ENCODE results near the gene TMEM19.

TMEM19 gene

GRCh38 chr12:71685914-71686657 is at the start of gene TMEM19:
TMEM19 (plus strand) TSS chr12:71686082; CDS start chr12:71686681, 599 bp downstream.
- in situ Hi-C loops (cut with MboI; ENCODE audit: low sequenced_read_pairs), result no loop called here

DNA sequence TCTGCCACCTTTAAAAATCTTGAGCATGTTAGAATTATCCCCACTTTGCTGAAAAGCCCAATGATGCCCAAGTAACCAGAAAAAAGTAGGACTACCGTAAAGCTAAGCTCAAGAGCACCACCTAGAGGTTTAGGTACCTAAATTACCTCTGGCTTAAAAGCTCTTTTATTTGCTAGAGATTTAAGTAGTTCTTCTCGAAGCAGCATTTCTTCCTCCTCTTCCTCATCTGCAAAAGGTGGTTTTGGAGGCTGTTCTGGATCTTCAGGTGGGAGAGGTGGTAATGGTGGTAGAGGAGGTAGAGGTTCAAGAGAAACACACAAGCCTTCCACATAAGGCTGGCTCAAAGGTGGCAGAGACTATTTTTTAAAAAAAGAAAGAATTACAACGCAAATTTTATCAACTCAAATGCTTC is 49.2 kb upstream of the TMEM19 start:
- in situ Hi-C loops (cut with MboI; ENCODE audit: low sequenced_read_pairs), result no loop called here

DNA sequence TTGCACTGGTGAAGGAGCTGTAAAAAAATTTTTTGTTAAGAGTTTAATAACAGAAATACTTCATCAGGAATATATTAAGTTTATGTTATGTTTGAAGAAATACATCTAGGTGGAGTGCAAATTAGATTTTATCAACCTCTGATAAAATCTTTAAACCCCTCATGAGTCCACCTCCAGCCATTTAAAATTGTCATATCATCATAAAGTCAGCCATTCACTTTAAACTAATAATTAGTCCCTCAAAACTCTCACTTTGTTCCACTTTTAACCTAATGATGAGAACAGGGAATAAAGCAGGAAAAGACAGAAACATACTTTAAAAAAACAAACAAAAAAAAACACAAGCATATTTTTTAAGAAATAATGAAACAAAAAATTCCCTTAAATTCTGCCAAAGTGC is 47.4 kb upstream of the TMEM19 start:
- in situ Hi-C loops (cut with MboI; ENCODE audit: low sequenced_read_pairs), result no loop called here

GRCh38 chr12:71639341-71639760 is 46.5 kb upstream of the TMEM19 start:
- in situ Hi-C loops (cut with MboI; ENCODE audit: low sequenced_read_pairs), result no loop called here

GRCh38 chr12:71640316-71640715 is 45.6 kb upstream of the TMEM19 start:
- in situ Hi-C loops (cut with MboI; ENCODE audit: low sequenced_read_pairs), result no loop called here

DNA sequence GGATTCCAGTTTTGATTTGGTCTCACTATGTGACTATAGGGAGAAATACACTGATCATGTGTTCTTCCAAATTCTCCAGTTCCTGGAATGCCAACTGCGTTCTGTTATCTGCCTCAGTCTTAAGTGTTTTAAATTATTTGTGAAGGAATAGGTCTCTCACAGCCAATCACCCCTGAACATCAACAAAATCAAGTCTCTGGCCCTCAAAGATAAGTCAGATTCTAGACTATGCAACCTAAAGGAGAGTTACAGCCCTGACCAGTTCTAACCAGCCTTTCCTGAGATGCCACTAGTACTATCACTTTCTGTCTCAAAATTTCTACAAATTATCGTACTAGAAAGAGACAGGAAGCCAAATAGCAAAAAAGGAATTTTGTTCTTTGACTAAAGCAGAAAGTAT is 44.5 kb upstream of the TMEM19 start:
- in situ Hi-C loops (cut with MboI; ENCODE audit: low sequenced_read_pairs), result no loop called here

DNA sequence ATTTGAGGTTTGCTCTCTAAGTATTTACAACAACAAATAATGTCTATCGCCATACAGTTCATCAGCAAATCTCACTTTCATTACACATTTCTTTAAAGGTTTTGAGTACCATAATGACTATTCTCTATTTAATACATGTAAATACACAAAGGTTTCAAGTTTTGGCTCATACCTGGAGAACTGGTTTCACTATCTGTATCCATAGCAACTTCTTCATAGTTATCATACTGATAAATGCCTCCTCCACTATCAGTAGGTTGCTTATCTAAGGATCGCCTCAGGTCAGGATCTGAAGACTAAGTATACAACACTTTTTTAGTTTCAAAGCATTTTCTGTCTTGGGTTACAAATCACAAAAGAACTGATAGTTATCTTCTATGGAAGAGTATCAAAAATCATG is 43.6 kb upstream of the TMEM19 start:
- in situ Hi-C loops (cut with MboI; ENCODE audit: low sequenced_read_pairs), result no loop called here

- in situ Hi-C loops (cut with MboI; ENCODE audit: low sequenced_read_pairs), result no loop called here
Measured at GRCh38 chr12:71645268-71645667, 40.6 kb upstream of the TMEM19 start.

- in situ Hi-C loops (cut with MboI; ENCODE audit: low sequenced_read_pairs), result no loop called here
Measured at GRCh38 chr12:71646512-71646911, 39.4 kb upstream of the TMEM19 start.

- in situ Hi-C loops (cut with MboI; ENCODE audit: low sequenced_read_pairs), result no loop called here
Measured at GRCh38 chr12:71648537-71648936, 37.3 kb upstream of the TMEM19 start.

GRCh38 chr12:71649401-71649800 is 36.5 kb upstream of the TMEM19 start:
- in situ Hi-C loops (cut with MboI; ENCODE audit: low sequenced_read_pairs), result no loop called here

DNA sequence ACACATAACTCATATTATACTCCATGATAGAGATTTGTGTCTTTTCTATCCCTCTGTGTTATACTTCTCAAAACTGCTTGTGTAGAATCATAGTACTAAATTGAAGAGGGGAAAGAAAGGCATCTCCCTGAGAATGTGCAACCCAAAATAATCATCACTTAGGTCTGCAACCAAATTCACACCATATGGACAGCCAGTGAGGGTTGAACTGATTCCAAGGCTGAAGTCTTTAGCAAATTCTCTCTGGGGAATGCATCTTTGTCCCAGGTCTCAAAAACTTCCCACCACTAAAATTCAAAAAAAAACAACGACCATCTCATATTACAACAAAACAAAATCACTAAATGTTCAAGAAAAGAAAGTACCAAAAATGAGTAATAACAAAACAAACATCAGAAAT is 33.2 kb upstream of the TMEM19 start:
- in situ Hi-C loops (cut with MboI; ENCODE audit: low sequenced_read_pairs), result no loop called here

GRCh38 chr12:71653137-71653536 is 32.7 kb upstream of the TMEM19 start:
- in situ Hi-C loops (cut with MboI; ENCODE audit: low sequenced_read_pairs), result no loop called here

GRCh38 chr12:71654200-71654599 is 31.7 kb upstream of the TMEM19 start:
- in situ Hi-C loops (cut with MboI; ENCODE audit: low sequenced_read_pairs), result no loop called here

- in situ Hi-C loops (cut with MboI; ENCODE audit: low sequenced_read_pairs), result no loop called here
Measured at GRCh38 chr12:71655495-71655894, 30.4 kb upstream of the TMEM19 start.

- in situ Hi-C loops (cut with MboI; ENCODE audit: low sequenced_read_pairs), result no loop called here
Measured at GRCh38 chr12:71655907-71656306, 30.0 kb upstream of the TMEM19 start.

GRCh38 chr12:71656740-71657139 is 29.1 kb upstream of the TMEM19 start:
- in situ Hi-C loops (cut with MboI; ENCODE audit: low sequenced_read_pairs), result no loop called here

DNA sequence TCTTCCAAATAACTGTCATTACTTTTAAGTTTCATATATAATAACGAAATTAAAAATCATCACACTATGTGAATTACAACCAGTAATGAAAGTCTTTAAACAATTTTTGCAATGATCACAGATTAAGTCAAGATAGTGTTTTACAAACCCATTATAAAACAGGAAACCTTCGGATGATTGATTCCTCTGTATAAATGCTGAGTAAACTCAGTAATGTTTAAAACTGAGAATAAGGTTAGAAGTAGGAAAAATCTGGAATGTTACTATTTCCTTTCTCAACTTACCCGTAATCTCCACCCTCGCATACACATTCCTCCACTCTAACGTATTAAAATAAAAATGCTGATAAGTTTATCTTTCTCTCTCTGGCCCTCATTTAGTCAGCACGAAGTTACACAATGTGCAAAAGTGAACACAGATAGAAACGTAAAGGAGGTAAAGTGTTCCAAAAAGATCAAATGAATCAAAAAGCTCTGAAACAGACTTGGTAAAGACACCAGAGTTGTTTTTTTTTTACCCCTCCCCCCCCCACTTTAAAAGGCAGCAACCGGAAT is 23.8 kb upstream of the TMEM19 start:
- in situ Hi-C loops (cut with MboI; ENCODE audit: low sequenced_read_pairs), result no loop called here

GRCh38 chr12:71662849-71663560 is 22.9 kb upstream of the TMEM19 start:
- in situ Hi-C loops (cut with MboI; ENCODE audit: low sequenced_read_pairs), result no loop called here

- in situ Hi-C loops (cut with MboI; ENCODE audit: low sequenced_read_pairs), result no loop called here
Measured at GRCh38 chr12:71663561-71664410, 22.1 kb upstream of the TMEM19 start, which contains the start of the genes THAP2 and ZFC3H1. THAP2 (plus strand) TSS chr12:71664301; CDS start chr12:71664510, 209 bp downstream. ZFC3H1 (minus strand) TSS chr12:71663848; CDS start chr12:71663610, 238 bp downstream.

All from HL-60/S4 (cell line).